HepG2 (cell line): Measurements from ENCODE around the gene IRGQ. TPM values are rescaled to one million over a fixed set of nuclear protein-coding genes. Genes with fewer than 3 reads are reported as not detected.

Experiments used
- ADNP ChIP-seq: sonication (generic); formaldehyde crosslinking; IDR thresholded peaks from 2 replicates; pipeline ENCODE4 v1.4.0; 2020; ENCODE audit warnings: missing genetic modification reagents
- AGO1 ChIP-seq: fragments of 200-400 bp; formaldehyde crosslinking; IDR thresholded peaks from 2 replicates; pipeline ENCODE4 v1.6.1; 2017; ENCODE audit warnings: mild to moderate bottlenecking, low read depth, low read length, moderate library complexity; ENCODE audit not compliant: poor library complexity, severe bottlenecking
- ARNTL ChIP-seq: sonication (generic); formaldehyde crosslinking; IDR thresholded peaks from 2 replicates; pipeline ENCODE4 v1.4.0; 2020; ENCODE audit warnings: mild to moderate bottlenecking, missing genetic modification reagents
- CBX1 ChIP-seq: IDR thresholded peaks from one replicate; pipeline ENCODE4 v1.6.1; 2016; ENCODE audit warnings: antibody characterized with exemption, low read depth
- KMT2A ChIP-seq: sonication (generic); formaldehyde crosslinking; IDR thresholded peaks from 2 replicates; pipeline ENCODE4 v1.4.0; 2020; ENCODE audit warnings: missing genetic modification reagents
- MEIS1 ChIP-seq: sonication (generic); formaldehyde crosslinking; IDR thresholded peaks from 2 replicates; pipeline ENCODE4 v1.9.0; 2021; ENCODE audit warnings: mild to moderate bottlenecking, missing genetic modification reagents, moderate library complexity, borderline replicate concordance
- MLLT10 ChIP-seq: sonication (generic); formaldehyde crosslinking; IDR thresholded peaks from 2 replicates; pipeline ENCODE4 v1.4.0; 2020; ENCODE audit warnings: missing genetic modification reagents
- NCOA5 ChIP-seq: sonication (generic); formaldehyde crosslinking; IDR thresholded peaks from 2 replicates; pipeline ENCODE4 v1.4.0; 2020; ENCODE audit warnings: missing genetic modification reagents
- POLR2A ChIP-seq, 2 experiments: IDR thresholded peaks; 2 replicates each; pipeline ENCODE4 v1.6.1; 2011; ENCODE audit warnings: low read depth in 2 of 2, low read length in 2 of 2, mild to moderate bottlenecking in 1 of 2, moderate library complexity in 1 of 2; ENCODE audit not compliant: insufficient read depth in 1 of 2
- PRMT3 ChIP-seq: sonication (generic); formaldehyde crosslinking; IDR thresholded peaks from 2 replicates; pipeline ENCODE4 v1.8.1; 2022; ENCODE audit warnings: low read depth, mild to moderate bottlenecking, moderate library complexity, missing genetic modification reagents, borderline replicate concordance
- SIN3B ChIP-seq: fragments of 150-350 bp; IDR thresholded peaks from 2 replicates; pipeline ENCODE4 v1.6.1; 2014; ENCODE audit warnings: low read length
- SP4 ChIP-seq: sonication (generic); formaldehyde crosslinking; IDR thresholded peaks from 2 replicates; pipeline ENCODE4 v1.8.1; 2023; ENCODE audit warnings: mild to moderate bottlenecking, missing genetic modification reagents
- TRIM22 ChIP-seq: fragments of 450-650 bp; IDR thresholded peaks from 2 replicates; pipeline ENCODE4 v1.6.1; 2017
- ZHX2 ChIP-seq, 2 experiments: sonication (generic) in 1 of 2; formaldehyde crosslinking in 1 of 2; IDR thresholded peaks; 2 replicates each; pipeline versions ENCODE4 v1.6.1 to v1.9.0; 2014 to 2022; ENCODE audit warnings: antibody characterized with exemption in 1 of 2, borderline replicate concordance in 1 of 2, inconsistent platforms in 1 of 2, low read depth in 1 of 2, missing genetic modification reagents in 1 of 2
- ZNF7 ChIP-seq: IDR thresholded peaks from 2 replicates; pipeline ENCODE4 v1.6.1; 2016; ENCODE audit warnings: missing biosample characterization, missing genetic modification reagents
- ZNF747 ChIP-seq: sonication (generic); formaldehyde crosslinking; IDR thresholded peaks from 2 replicates; pipeline ENCODE4 v1.8.1; 2023; ENCODE audit warnings: missing genetic modification reagents, mild to moderate bottlenecking, borderline replicate concordance
- ZNF761 ChIP-seq: sonication (generic); formaldehyde crosslinking; conservative IDR thresholded peaks from 2 replicates; pipeline ENCODE4 v1.4.0; 2020; ENCODE audit warnings: mild to moderate bottlenecking, missing genetic modification reagents
- ZNF766 ChIP-seq: sonication (generic); formaldehyde crosslinking; IDR thresholded peaks from 2 replicates; pipeline ENCODE4 v1.5.0; 2020; ENCODE audit warnings: missing genetic modification reagents, borderline replicate concordance
- ZNF776 ChIP-seq: sonication (generic); formaldehyde crosslinking; IDR thresholded peaks from 2 replicates; pipeline ENCODE4 v1.4.0; 2020; ENCODE audit warnings: mild to moderate bottlenecking, missing genetic modification reagents
- polyA plus RNA-seq, 8 experiments: library from polyadenylated mRNA; depleted of rRNA in 3 of 8; stranded (reverse) in 7 of 8; unstranded in 1 of 8; fragments of >200 nt; fragmentation: Illumina TruSeq in 4 of 8; extraction: Trizol in 4 of 8; gene quantifications; 2 replicates each; pipeline versions ENCODE4 v1.2.1 to v1.2.3, GENCODE V29; 2011 to 2016; ENCODE audit warnings: low read depth in 4 of 8, missing spikeins in 1 of 8, mixed read lengths in 1 of 8; ENCODE audit not compliant: insufficient read depth in 1 of 8
- total RNA-seq, 5 experiments: library from RNA; depleted of rRNA; stranded (reverse); fragments of >200 nt; fragmentation: Illumina TruSeq; extraction: Trizol; gene quantifications; 2 replicates each; pipeline ENCODE4 v1.2.3, GENCODE V29; 2016; ENCODE audit warnings: low read depth in 1 of 5
- TF ChIP-seq, protein P1 (sequence below): sonication (generic); IDR thresholded peaks from 2 replicates; pipeline ENCODE4 v1.6.1; 2016; ENCODE audit warnings: low read depth, borderline replicate concordance
- TF ChIP-seq, protein P2 (sequence below): sonication (generic); formaldehyde crosslinking; IDR thresholded peaks from 2 replicates; pipeline ENCODE4 v1.5.0; 2020; ENCODE audit warnings: missing genetic modification reagents

IRGQ gene
- total and polyA plus RNA-seq, 2 of the 13 experiments (the other 11 are each of a cell fraction or from before 2014, with no cell fraction given) = 11.6 to 12.4 TPM

- TF ChIP-seq ZHX2 (IDR thresholded peaks at IDR 0.05; ENCODE audit: low read depth) = no peak
- no peak for TF ChIP-seq ZHX2 (CRISPR knock-in tag; IDR thresholded peaks at IDR 0.05; ENCODE audit: borderline replicate concordance)
- TF ChIP-seq CBX1 = no peak
- TF ChIP-seq MEIS1 = no peak
- no peak for TF ChIP-seq ZNF766 (CRISPR knock-in tag)
- no peak for TF ChIP-seq SIN3B
- no peak for TF ChIP-seq PRMT3 (CRISPR knock-in tag)
- TF ChIP-seq ARNTL (CRISPR knock-in tag) = no peak
- TF ChIP-seq MLLT10 (CRISPR knock-in tag) = no peak
- TF ChIP-seq AGO1 = no peak
- 0 out of 2 replicates have a peak, but pooled peaks have one; percentile 35 for TF ChIP-seq KMT2A
- TF ChIP-seq ADNP (CRISPR knock-in tag) = no peak
- TF ChIP-seq, protein P1, sequence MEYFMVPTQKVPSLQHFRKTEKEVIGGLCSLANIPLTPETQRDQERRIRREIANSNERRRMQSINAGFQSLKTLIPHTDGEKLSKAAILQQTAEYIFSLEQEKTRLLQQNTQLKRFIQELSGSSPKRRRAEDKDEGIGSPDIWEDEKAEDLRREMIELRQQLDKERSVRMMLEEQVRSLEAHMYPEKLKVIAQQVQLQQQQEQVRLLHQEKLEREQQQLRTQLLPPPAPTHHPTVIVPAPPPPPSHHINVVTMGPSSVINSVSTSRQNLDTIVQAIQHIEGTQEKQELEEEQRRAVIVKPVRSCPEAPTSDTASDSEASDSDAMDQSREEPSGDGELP = peak; percentile 32; the same call in 1 of the 2 replicates
- no peak for TF ChIP-seq ZNF7 (CRISPR knock-in tag)
- peak; percentile 52; the same call in 1 of the 2 replicates for TF ChIP-seq ZNF776 (CRISPR knock-in tag)
- no peak for TF ChIP-seq NCOA5 (CRISPR knock-in tag)
- TF ChIP-seq TRIM22 = no peak
- TF ChIP-seq ZNF761 = no peak
- 0 out of 4 replicates have a peak, but pooled peaks of 1 of the 2 experiments have one; percentile 26 for TF ChIP-seq POLR2A (IDR thresholded peaks at IDR 0.05; ENCODE audit: insufficient read depth in 1 of 2, low read depth in 2 of 2, low read length in 2 of 2)
- no peak for TF ChIP-seq ZNF747 (CRISPR knock-in tag)
- TF ChIP-seq, protein P2, sequence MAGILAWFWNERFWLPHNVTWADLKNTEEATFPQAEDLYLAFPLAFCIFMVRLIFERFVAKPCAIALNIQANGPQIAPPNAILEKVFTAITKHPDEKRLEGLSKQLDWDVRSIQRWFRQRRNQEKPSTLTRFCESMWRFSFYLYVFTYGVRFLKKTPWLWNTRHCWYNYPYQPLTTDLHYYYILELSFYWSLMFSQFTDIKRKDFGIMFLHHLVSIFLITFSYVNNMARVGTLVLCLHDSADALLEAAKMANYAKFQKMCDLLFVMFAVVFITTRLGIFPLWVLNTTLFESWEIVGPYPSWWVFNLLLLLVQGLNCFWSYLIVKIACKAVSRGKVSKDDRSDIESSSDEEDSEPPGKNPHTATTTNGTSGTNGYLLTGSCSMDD (CRISPR knock-in tag) = no peak
- 0 out of 2 replicates have a peak, but pooled peaks have one; percentile 29 for TF ChIP-seq SP4
Observed at GRCh38 chr19:43594710-43595604, 977 bp downstream of the IRGQ start (continued).
